ENCODE data around the gene TEAD3. TPM values are rescaled to one million over a fixed set of nuclear protein-coding genes. Genes with fewer than 3 reads are reported as not detected.

Gene TEAD3
- total RNA-seq, 1 experiment from 2014 or later: 34.3 TPM

DNA sequence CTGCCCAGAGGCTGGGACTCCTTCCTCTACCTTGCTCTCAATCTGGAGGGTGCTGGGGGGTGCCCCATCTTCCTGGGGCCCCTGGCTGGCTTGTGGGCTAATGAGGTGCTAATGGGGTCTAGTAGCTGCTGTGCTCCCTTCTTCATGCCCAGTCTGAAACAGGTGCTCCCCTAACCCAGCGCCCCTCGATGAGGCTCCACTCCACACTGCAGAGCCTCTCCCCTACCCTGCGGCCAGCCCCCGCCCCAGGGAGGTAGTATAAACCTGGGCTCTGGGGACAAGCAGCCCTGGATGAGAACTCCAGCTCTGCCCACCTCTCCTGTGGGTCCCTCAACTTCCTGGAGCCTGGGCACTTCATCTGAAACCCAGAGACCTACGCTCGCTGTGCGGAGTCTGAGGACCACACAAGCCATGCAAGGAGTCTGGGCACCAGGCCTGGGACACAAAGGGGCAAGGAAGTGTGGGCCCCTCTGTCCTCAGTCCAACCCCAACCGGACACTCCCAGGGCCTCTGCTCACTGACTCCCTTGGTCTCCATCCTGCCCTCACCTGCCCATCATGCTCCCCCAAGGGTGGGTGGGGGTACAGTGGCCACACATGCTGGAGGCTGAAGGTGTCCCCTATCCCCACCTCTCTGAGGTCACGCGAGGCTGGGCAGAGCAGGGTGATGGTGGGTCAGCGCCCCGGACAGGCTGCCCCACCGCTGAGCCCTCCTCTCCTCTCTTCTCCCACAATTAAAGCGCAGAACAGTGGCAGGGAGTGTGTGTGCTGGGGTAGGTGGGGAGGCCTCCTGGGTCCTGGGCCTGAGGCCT, 22.5 kb downstream of the TEAD3 start (continued):
- no peak for TF ChIP-seq PREB (CRISPR knock-in tag; IDR thresholded peaks at IDR 0.05; ENCODE audit: borderline replicate concordance)

GRCh38 chr6:35473850-35474130, 23.1 kb downstream of the TEAD3 start:
- Mint-ChIP-seq H3K27me3 (ENCODE audit: low read depth) (peaks cover 5% of the 10 kb centered on the region), H3K9me3 (no peaks in the 10 kb centered on the region), H3K4me3 (no peak overlapping the region), H3K4me1 (peaks cover 46% of the 10 kb centered on the region), H3K36me3 (peaks cover 58% of the 10 kb centered on the region), H3K27ac (peak overlapping the region; percentile 68; the same call in 1 of the 2 replicates)
- ChIA-PET POLR2A (interaction anchor here (0.5 to 7.9 kb wide), 12 partner anchors 8 to 255 kb away, joined by 3 to 54 read pairs (median 5); partner anchors contain the start of gene TEAD3), CTCF (interaction anchor here (0.6 to 1.5 kb wide), 6 partner anchors 12 to 262 kb away, joined by 3 to 9 read pairs (median 4); no protein-coding TSS in a partner anchor)
- ATAC-seq (peak; percentile 2), DNase-seq (ENCODE audit: low spot score) (no peak)
- TF ChIP-seq, protein P1, sequence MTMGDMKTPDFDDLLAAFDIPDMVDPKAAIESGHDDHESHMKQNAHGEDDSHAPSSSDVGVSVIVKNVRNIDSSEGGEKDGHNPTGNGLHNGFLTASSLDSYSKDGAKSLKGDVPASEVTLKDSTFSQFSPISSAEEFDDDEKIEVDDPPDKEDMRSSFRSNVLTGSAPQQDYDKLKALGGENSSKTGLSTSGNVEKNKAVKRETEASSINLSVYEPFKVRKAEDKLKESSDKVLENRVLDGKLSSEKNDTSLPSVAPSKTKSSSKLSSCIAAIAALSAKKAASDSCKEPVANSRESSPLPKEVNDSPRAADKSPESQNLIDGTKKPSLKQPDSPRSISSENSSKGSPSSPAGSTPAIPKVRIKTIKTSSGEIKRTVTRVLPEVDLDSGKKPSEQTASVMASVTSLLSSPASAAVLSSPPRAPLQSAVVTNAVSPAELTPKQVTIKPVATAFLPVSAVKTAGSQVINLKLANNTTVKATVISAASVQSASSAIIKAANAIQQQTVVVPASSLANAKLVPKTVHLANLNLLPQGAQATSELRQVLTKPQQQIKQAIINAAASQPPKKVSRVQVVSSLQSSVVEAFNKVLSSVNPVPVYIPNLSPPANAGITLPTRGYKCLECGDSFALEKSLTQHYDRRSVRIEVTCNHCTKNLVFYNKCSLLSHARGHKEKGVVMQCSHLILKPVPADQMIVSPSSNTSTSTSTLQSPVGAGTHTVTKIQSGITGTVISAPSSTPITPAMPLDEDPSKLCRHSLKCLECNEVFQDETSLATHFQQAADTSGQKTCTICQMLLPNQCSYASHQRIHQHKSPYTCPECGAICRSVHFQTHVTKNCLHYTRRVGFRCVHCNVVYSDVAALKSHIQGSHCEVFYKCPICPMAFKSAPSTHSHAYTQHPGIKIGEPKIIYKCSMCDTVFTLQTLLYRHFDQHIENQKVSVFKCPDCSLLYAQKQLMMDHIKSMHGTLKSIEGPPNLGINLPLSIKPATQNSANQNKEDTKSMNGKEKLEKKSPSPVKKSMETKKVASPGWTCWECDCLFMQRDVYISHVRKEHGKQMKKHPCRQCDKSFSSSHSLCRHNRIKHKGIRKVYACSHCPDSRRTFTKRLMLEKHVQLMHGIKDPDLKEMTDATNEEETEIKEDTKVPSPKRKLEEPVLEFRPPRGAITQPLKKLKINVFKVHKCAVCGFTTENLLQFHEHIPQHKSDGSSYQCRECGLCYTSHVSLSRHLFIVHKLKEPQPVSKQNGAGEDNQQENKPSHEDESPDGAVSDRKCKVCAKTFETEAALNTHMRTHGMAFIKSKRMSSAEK (CRISPR knock-in tag; IDR thresholded peaks at IDR 0.05; ENCODE audit: borderline replicate concordance): peak; percentile 66; the same call in 1 of the 2 replicates
- peak; percentile 81; the same call in 1 of the 2 replicates for TF ChIP-seq EMX1 (CRISPR knock-in tag; IDR thresholded peaks at IDR 0.05)
- TF ChIP-seq, protein P2, sequence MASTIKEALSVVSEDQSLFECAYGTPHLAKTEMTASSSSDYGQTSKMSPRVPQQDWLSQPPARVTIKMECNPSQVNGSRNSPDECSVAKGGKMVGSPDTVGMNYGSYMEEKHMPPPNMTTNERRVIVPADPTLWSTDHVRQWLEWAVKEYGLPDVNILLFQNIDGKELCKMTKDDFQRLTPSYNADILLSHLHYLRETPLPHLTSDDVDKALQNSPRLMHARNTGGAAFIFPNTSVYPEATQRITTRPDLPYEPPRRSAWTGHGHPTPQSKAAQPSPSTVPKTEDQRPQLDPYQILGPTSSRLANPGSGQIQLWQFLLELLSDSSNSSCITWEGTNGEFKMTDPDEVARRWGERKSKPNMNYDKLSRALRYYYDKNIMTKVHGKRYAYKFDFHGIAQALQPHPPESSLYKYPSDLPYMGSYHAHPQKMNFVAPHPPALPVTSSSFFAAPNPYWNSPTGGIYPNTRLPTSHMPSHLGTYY (CRISPR knock-in tag; IDR thresholded peaks at IDR 0.05): peak; percentile 56
- peak; percentile 89 for TF ChIP-seq ZNF671 (CRISPR knock-in tag; IDR thresholded peaks at IDR 0.05)
- TF ChIP-seq JAZF1 (CRISPR knock-in tag; IDR thresholded peaks at IDR 0.05): no peak
- peak; percentile 83; the same call in 1 of the 2 replicates for TF ChIP-seq NFATC4 (CRISPR knock-in tag; IDR thresholded peaks at IDR 0.05)
- peak; percentile 59; the same call in 1 of the 2 replicates for TF ChIP-seq AR (CRISPR knock-in tag; IDR thresholded peaks at IDR 0.05)
- peak; percentile 88 for TF ChIP-seq ZNF416 (CRISPR knock-in tag; IDR thresholded peaks at IDR 0.05)
- TF ChIP-seq ATF6 (CRISPR knock-in tag; IDR thresholded peaks at IDR 0.05): no peak
- TF ChIP-seq, protein P3, sequence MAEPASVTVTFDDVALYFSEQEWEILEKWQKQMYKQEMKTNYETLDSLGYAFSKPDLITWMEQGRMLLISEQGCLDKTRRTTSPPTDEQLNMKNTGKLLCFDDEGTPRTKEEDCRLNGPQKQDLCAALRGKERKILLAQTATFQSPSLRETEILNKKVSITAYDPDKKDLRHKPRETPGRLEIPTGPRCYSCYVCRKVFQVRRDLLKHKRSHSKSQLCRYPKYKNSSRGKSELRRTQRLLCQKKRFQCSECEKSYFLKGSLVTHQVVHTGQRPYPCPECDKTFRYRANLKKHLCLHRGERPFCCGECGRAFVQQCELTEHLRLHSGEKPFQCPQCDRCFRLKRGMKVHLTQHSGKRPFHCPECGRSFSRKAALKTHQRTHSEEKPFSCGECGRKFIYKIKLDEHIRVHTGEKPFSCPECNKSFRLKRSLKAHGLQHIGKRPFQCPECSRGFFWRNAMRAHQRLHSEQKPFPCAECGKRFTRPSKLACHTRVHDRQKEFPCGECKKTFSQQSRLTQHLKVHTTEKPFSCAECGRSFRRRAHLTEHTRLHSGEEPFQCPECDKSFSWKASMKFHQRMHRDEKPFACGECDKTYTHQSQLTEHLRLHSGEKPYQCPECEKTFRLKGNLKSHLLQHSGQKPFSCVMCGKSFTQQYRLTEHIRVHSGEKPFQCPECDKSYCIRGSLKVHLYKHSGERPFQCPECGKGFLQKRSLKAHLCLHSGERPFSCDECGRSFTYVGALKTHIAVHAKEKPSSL (CRISPR knock-in tag; conservative IDR thresholded peaks at IDR 0.05): peak; percentile 83
- TF ChIP-seq, protein P4, sequence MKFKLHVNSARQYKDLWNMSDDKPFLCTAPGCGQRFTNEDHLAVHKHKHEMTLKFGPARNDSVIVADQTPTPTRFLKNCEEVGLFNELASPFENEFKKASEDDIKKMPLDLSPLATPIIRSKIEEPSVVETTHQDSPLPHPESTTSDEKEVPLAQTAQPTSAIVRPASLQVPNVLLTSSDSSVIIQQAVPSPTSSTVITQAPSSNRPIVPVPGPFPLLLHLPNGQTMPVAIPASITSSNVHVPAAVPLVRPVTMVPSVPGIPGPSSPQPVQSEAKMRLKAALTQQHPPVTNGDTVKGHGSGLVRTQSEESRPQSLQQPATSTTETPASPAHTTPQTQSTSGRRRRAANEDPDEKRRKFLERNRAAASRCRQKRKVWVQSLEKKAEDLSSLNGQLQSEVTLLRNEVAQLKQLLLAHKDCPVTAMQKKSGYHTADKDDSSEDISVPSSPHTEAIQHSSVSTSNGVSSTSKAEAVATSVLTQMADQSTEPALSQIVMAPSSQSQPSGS (CRISPR knock-in tag; IDR thresholded peaks at IDR 0.05; ENCODE audit: borderline replicate concordance, low read depth): no peak
- no peak for TF ChIP-seq NFYB (CRISPR knock-in tag; conservative IDR thresholded peaks at IDR 0.05; ENCODE audit: low read depth)
- TF ChIP-seq CBFB (CRISPR knock-in tag; IDR thresholded peaks at IDR 0.05; ENCODE audit: low read depth): no peak
- TF ChIP-seq, protein P5, sequence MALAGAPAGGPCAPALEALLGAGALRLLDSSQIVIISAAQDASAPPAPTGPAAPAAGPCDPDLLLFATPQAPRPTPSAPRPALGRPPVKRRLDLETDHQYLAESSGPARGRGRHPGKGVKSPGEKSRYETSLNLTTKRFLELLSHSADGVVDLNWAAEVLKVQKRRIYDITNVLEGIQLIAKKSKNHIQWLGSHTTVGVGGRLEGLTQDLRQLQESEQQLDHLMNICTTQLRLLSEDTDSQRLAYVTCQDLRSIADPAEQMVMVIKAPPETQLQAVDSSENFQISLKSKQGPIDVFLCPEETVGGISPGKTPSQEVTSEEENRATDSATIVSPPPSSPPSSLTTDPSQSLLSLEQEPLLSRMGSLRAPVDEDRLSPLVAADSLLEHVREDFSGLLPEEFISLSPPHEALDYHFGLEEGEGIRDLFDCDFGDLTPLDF (CRISPR knock-in tag; IDR thresholded peaks at IDR 0.05): no peak
- TF ChIP-seq SMAD3 (CRISPR knock-in tag; IDR thresholded peaks at IDR 0.05; ENCODE audit: borderline replicate concordance): no peak
- TF ChIP-seq TEAD4 (CRISPR knock-in tag; IDR thresholded peaks at IDR 0.05): no peak

Data from WTC11 (cell line).